Memory B cell (primary cell): ENCODE results near the gene SIN3B.

Experiments
- ATAC-seq: fragments of 150-1000 bp; cut with Tn5 transposase; 2 replicates; pipeline ENCODE4 v1.10.0; 2021; ENCODE audit warnings: low read depth, mild to moderate bottlenecking, moderate library complexity
- DNase-seq, 2 donors: peaks; one replicate each; pipeline ENCODE4 v3.0.0; 2022; ENCODE audit warnings: low spot score in 2 of 2
- H3K27ac Mint-ChIP-seq: one replicate; pipeline ENCODE4 v1.8.0; 2022; ENCODE audit warnings: mild to moderate bottlenecking, moderate library complexity, mixed read lengths
- H3K27me3 Mint-ChIP-seq: one replicate; pipeline ENCODE4 v1.8.0; 2022; ENCODE audit warnings: mixed read lengths
- H3K36me3 Mint-ChIP-seq: one replicate; pipeline ENCODE4 v1.8.0; 2022; ENCODE audit warnings: mild to moderate bottlenecking, mixed read lengths
- H3K4me1 Mint-ChIP-seq: one replicate; pipeline ENCODE4 v1.8.0; 2022; ENCODE audit warnings: mixed read lengths
- H3K4me3 Mint-ChIP-seq: one replicate; pipeline ENCODE4 v1.8.0; 2022; ENCODE audit warnings: mild to moderate bottlenecking, moderate library complexity, mixed read lengths
- H3K9me3 Mint-ChIP-seq: one replicate; pipeline ENCODE4 v1.8.0; 2022; ENCODE audit warnings: mixed read lengths

Gene SIN3B

DNA sequence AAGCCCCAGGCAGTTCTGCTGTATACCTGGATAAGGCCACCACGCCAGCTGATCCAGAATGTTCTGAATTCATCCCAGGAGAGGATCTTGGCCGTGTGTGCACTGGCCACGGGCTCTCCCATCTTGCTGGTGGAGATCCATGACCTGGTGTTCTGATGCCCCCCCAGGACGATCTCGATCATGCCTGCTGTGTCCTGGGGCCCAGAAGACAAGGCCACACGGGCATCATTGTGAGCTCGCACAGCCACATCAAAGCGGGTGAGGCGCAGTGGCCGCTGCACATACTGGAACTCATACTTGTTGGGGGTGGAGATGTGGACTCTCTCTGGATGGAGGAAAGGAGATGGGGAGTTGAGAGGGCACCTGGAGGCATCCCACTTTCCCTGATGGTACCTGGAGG lies 99.7 kb downstream of the SIN3B start:
- no peak overlapping the region for H3K27ac Mint-ChIP-seq
- H3K4me3 Mint-ChIP-seq: no peak overlapping the region
- DNase-seq (no peak), ATAC-seq (no peak)
- H3K27me3 Mint-ChIP-seq: peaks cover 25% of the 10 kb centered on the region
- H3K36me3 Mint-ChIP-seq: peaks cover 8% of the 10 kb centered on the region
- peaks cover 19% of the 10 kb centered on the region for H3K9me3 Mint-ChIP-seq
- H3K4me1 Mint-ChIP-seq: no peaks in the 10 kb centered on the region
